Stimulated activated CD4-positive, alpha-beta T cell treated with anti-CD3 and anti-CD28 coated beads, Interleukin-15, amount 100 ng/mL, for 48 hours (primary cell): Measurements from ENCODE around the gene RAD23A.

Experiments used
- DNase-seq, 2 donors: peaks; one replicate each; pipeline ENCODE4 v3.0.0-alpha.2; 2020; ENCODE audit warnings: low read depth in 2 of 2

The RAD23A gene

GRCh38 chr19:13003081-13003480, 57.4 kb downstream of the RAD23A start:
- DNase-seq = no peak
